MM.1S (cell line): ENCODE measurements around the gene TMEM132D.

ENCODE experiments used
- DNase-seq: peaks from one replicate; pipeline ENCODE4 v3.0.0-alpha.2; 2015
- H2AFZ ChIP-seq: fragments of 300-600 bp; sonication (generic); 2 replicates; pipeline ENCODE4 v1.6.0; 2016; ENCODE audit warnings: antibody characterized with exemption, low read length
- H3F3A ChIP-seq: fragments of 300-600 bp; sonication (generic); 2 replicates; pipeline ENCODE4 v1.6.1; 2016; ENCODE audit warnings: mild to moderate bottlenecking, antibody characterized with exemption, low read length, moderate library complexity, mixed read lengths; ENCODE audit not compliant: insufficient read depth
- H3K27ac ChIP-seq: fragments of 300-600 bp; sonication (generic); 2 replicates; pipeline ENCODE4 v1.5.1; 2016; ENCODE audit warnings: mild to moderate bottlenecking, low read length
- H3K27me3 ChIP-seq: fragments of 300-600 bp; sonication (generic); replicated peaks from 2 replicates; pipeline ENCODE4 v1.6.0; 2016; ENCODE audit warnings: low read length; ENCODE audit not compliant: insufficient read depth
- H3K36me3 ChIP-seq: fragments of 300-600 bp; sonication (generic); replicated peaks from 2 replicates; pipeline ENCODE4 v1.6.1; 2016; ENCODE audit warnings: mild to moderate bottlenecking, low read length, mixed read lengths; ENCODE audit not compliant: insufficient read depth
- H3K4me1 ChIP-seq: fragments of 300-600 bp; sonication (generic); 2 replicates; pipeline ENCODE4 v1.6.1; 2016; ENCODE audit warnings: low read length, mixed read lengths
- H3K4me2 ChIP-seq: fragments of 300-600 bp; sonication (generic); 2 replicates; pipeline ENCODE4 v1.6.0; 2016; ENCODE audit warnings: low read depth, low read length
- H3K4me3 ChIP-seq: fragments of 300-600 bp; sonication (generic); 2 replicates; pipeline ENCODE4 v1.5.1; 2016; ENCODE audit warnings: low read length, mixed read lengths
- H3K79me2 ChIP-seq: fragments of 300-600 bp; sonication (generic); 2 replicates; pipeline ENCODE4 v1.6.1; 2016; ENCODE audit warnings: mixed run types, low read length, mixed read lengths
- H3K9ac ChIP-seq: fragments of 300-600 bp; sonication (generic); 2 replicates; pipeline ENCODE4 v1.6.1; 2016; ENCODE audit warnings: low read length, mixed read lengths
- H3K9me2 ChIP-seq: fragments of 300-600 bp; sonication (generic); replicated peaks from 2 replicates; pipeline ENCODE4 v1.6.1; 2016; ENCODE audit warnings: mild to moderate bottlenecking, low read length, mixed read lengths; ENCODE audit not compliant: insufficient read depth
- H3K9me3 ChIP-seq: fragments of 300-600 bp; sonication (generic); replicated peaks from 2 replicates; pipeline ENCODE4 v1.6.1; 2016; ENCODE audit warnings: mild to moderate bottlenecking, low read length, mixed read lengths; ENCODE audit not compliant: insufficient read depth
- H4K20me1 ChIP-seq: fragments of 300-600 bp; sonication (generic); 2 replicates; pipeline ENCODE4 v1.6.1; 2016; ENCODE audit warnings: mild to moderate bottlenecking, low read length, moderate library complexity, mixed read lengths; ENCODE audit not compliant: insufficient read depth
- EZH2 ChIP-seq: fragments of 300-600 bp; sonication (generic); optimal IDR thresholded peaks from 2 replicates; pipeline ENCODE3; 2017; ENCODE audit warnings: low read depth, mild to moderate bottlenecking, antibody characterized with exemption, low read length, mixed read lengths
- EZH2phosphoT487 ChIP-seq: fragments of 300-600 bp; sonication (generic); IDR thresholded peaks from 2 replicates; pipeline ENCODE4 v1.6.1; 2018; ENCODE audit warnings: antibody characterized with exemption, low read length
- TF ChIP-seq, protein P1 (sequence below): fragments of 300-600 bp; sonication (generic); IDR thresholded peaks from 2 replicates; pipeline ENCODE4 v1.5.1; 2016; ENCODE audit warnings: antibody characterized with exemption, low read length, mixed read lengths

The TMEM132D gene

DNA sequence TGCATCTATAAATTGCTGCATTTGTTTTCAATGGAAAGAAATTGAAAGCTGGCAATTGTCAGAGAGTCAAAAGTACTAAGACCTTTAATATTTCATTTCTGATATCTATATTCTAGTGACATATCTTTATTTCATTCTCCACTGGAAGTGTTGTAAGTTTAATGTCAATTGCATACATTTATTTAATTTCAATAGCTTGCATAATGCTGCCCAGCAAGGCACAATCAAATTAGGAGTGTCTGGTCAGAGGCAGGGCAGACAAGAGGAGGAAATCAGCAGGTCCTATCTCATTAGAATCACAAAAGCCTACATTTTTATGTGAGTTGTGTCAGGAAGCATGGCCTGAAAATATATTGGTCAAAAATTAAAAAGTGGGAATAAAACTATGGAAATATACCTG lies 112.9 kb downstream of the TMEM132D start:
- H3K9me3 ChIP-seq = no peaks in the 10 kb centered on the region
- H3K36me3 ChIP-seq = no peaks in the 10 kb centered on the region
- no peaks in the 10 kb centered on the region for H3K4me1 ChIP-seq
- TF ChIP-seq EZH2 (no peak), EZH2phosphoT487 (no peak)
- TF ChIP-seq, protein P1, sequence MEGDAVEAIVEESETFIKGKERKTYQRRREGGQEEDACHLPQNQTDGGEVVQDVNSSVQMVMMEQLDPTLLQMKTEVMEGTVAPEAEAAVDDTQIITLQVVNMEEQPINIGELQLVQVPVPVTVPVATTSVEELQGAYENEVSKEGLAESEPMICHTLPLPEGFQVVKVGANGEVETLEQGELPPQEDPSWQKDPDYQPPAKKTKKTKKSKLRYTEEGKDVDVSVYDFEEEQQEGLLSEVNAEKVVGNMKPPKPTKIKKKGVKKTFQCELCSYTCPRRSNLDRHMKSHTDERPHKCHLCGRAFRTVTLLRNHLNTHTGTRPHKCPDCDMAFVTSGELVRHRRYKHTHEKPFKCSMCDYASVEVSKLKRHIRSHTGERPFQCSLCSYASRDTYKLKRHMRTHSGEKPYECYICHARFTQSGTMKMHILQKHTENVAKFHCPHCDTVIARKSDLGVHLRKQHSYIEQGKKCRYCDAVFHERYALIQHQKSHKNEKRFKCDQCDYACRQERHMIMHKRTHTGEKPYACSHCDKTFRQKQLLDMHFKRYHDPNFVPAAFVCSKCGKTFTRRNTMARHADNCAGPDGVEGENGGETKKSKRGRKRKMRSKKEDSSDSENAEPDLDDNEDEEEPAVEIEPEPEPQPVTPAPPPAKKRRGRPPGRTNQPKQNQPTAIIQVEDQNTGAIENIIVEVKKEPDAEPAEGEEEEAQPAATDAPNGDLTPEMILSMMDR = no peak
- no peak overlapping the region for H3K9ac ChIP-seq
- no peaks in the 10 kb centered on the region for H3K79me2 ChIP-seq
- no peaks in the 10 kb centered on the region for H3K27me3 ChIP-seq
- no peak for DNase-seq
- H3K4me3 ChIP-seq = no peak overlapping the region
- H3K9me2 ChIP-seq = no peaks in the 10 kb centered on the region
- H4K20me1 ChIP-seq = no peaks in the 10 kb centered on the region
- H3F3A ChIP-seq = no peaks in the 10 kb centered on the region
- H3K4me2 ChIP-seq = no peak overlapping the region
- no peak overlapping the region for H2AFZ ChIP-seq
- H3K27ac ChIP-seq = no peak overlapping the region

DNA sequence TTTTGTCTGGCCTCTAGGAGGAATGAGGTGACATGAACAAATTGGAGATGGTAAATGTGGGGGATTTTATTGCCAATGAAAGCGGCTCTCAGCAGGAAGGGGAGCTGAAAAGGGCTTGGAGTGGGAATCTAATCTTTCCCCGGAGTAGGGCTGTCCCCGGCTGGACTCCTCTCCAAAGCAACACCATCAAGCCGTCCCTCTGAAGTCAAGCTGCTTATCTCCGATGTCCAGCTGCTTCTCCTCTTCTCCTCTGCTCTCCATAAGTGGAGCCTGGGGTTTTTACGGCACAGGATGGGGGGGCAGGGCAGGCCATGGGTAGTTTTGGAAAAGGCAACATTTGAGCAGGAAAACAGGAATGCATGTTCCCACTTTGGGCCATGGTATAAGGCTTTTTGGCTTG lies 113.5 kb downstream of the TMEM132D start:
- Histone ChIP-seq H2AFZ (no peak overlapping the region), H3K4me1 (no peaks in the 10 kb centered on the region), H3F3A (no peaks in the 10 kb centered on the region), H3K9ac (no peak overlapping the region), H3K79me2 (no peaks in the 10 kb centered on the region), H3K4me3 (no peak overlapping the region), H3K27ac (no peak overlapping the region), H3K9me3 (no peaks in the 10 kb centered on the region), H3K9me2 (no peaks in the 10 kb centered on the region), H3K36me3 (no peaks in the 10 kb centered on the region), H4K20me1 (no peaks in the 10 kb centered on the region), H3K27me3 (no peaks in the 10 kb centered on the region), H3K4me2 (no peak overlapping the region)
- TF ChIP-seq, protein P1 = no peak
- TF ChIP-seq EZH2phosphoT487 = no peak
- TF ChIP-seq EZH2 = no peak
- DNase-seq = no peak

DNA sequence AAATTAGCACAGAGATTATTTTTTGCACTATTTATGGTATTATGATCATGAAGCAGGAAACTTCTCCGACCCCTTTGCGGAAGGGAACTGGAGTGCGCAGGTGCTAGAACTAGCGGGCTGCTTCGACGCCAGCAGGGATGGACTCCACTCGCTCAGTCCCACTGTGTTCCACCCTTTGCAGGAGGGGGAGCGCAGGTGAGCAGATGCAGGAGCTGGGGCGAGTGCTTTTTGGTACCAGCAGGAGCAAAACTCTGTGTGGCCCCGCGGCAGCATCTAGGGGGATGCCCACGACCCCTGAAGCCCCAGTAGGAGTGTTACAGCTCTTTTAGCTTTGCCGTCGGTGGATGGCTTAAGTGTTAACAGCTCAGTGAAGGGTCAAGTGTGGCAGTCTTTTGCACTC lies 113.9 kb downstream of the TMEM132D start:
- Histone ChIP-seq H3K4me2 (no peak overlapping the region), H3K4me1 (no peaks in the 10 kb centered on the region), H3K9me3 (no peaks in the 10 kb centered on the region), H3K9ac (no peak overlapping the region), H4K20me1 (no peaks in the 10 kb centered on the region), H3K9me2 (no peaks in the 10 kb centered on the region), H3K79me2 (no peaks in the 10 kb centered on the region), H3F3A (no peaks in the 10 kb centered on the region), H2AFZ (no peak overlapping the region), H3K27ac (no peak overlapping the region), H3K4me3 (no peak overlapping the region), H3K36me3 (no peaks in the 10 kb centered on the region), H3K27me3 (no peaks in the 10 kb centered on the region)
- TF ChIP-seq, protein P1 = no peak
- TF ChIP-seq EZH2 = no peak
- TF ChIP-seq EZH2phosphoT487 = no peak
- DNase-seq = no peak
